Spleen (tissue), 11 donors: Measurements from ENCODE around the gene SAMD14. TPM values are rescaled to one million over a fixed set of nuclear protein-coding genes. Genes with fewer than 3 reads are reported as not detected.
A peak's percentile ranks its signal among the peaks of the same experiment; 100 is the strongest.

Experiments
- DNase-seq: peaks from one replicate; pipeline ENCODE4 v3.0.0-alpha.2; 2020
- H3K27ac ChIP-seq, 8 donors: fragments of 200-600 bp; sonication (generic) in 7 of 8; 1 replicate in 4 of 8; 2 replicates in 4 of 8; pipeline versions ENCODE4 v1.5.0 to v1.8.0; 2016 to 2021; ENCODE audit warnings: inconsistent platforms in 4 of 8, mild to moderate bottlenecking in 4 of 8, moderate library complexity in 1 of 8
- H3K27me3 ChIP-seq, 7 donors: fragments of 200-600 bp; sonication (generic) in 6 of 7; replicated peaks in 1 of 7; 1 replicate in 4 of 7; 2 replicates in 3 of 7; pipeline versions ENCODE4 v1.5.0 to v1.8.0; 2016 to 2021; ENCODE audit warnings: inconsistent platforms in 3 of 7, mild to moderate bottlenecking in 1 of 7
- H3K36me3 ChIP-seq, 6 donors: fragments of 200-600 bp; sonication (generic) in 5 of 6; 1 replicate in 4 of 6; 2 replicates in 2 of 6; pipeline versions ENCODE4 v1.5.0 to v1.8.0; 2016 to 2021; ENCODE audit warnings: inconsistent platforms in 2 of 6
- H3K4me1 ChIP-seq, 6 donors: fragments of 200-600 bp; sonication (generic) in 5 of 6; 1 replicate in 3 of 6; 2 replicates in 3 of 6; pipeline versions ENCODE4 v1.5.0 to v1.8.0; 2016 to 2021; ENCODE audit warnings: inconsistent platforms in 3 of 6
- H3K4me3 ChIP-seq, 8 donors: fragments of 200-600 bp; sonication (generic) in 7 of 8; 1 replicate in 4 of 8; 2 replicates in 4 of 8; pipeline versions ENCODE4 v1.5.0 to v1.8.0; 2016 to 2021; ENCODE audit warnings: inconsistent platforms in 4 of 8, mild to moderate bottlenecking in 4 of 8, moderate library complexity in 2 of 8
- H3K9me3 ChIP-seq, 8 donors: fragments of 200-600 bp; sonication (generic) in 7 of 8; 1 replicate in 4 of 8; 2 replicates in 4 of 8; pipeline versions ENCODE4 v1.5.0 to v1.8.0; 2016 to 2021; ENCODE audit warnings: inconsistent platforms in 4 of 8
- POLR2A ChIP-seq, 3 donors: fragments of 450-650 bp; IDR thresholded peaks; one replicate each; pipeline ENCODE4 v1.5.1; 2017; ENCODE audit warnings: antibody characterized with exemption in 3 of 3, mild to moderate bottlenecking in 1 of 3
- POLR2AphosphoS5 ChIP-seq, 3 donors: sonication (generic); formaldehyde crosslinking; IDR thresholded peaks; one replicate each; pipeline ENCODE4 v1.5.1; 2017; ENCODE audit warnings: antibody characterized with exemption in 3 of 3
- WGBS, 5 donors: extraction: QIAGEN DNeasy Blood & Tissue Kit in 3 of 5; methylation state at CpG; one replicate each; pipeline versions ENCODE4 v1.1.5 to v1.1.7; 2013 to 2018; 5-methylcytosine and 5-hydroxymethylcytosine counted together
- intact Hi-C: fragments of 100-400 bp; cut with DNase I; formaldehyde crosslinking; loops from one replicate; pipeline ENCODE4 v1.15.0; 2023; ENCODE audit warnings: low total_unique reads
- polyA plus RNA-seq, 3 donors: library from polyadenylated mRNA; stranded (reverse); fragments of 200-250 nt; gene quantifications; one replicate each; pipeline ENCODE4 v1.2.1, GENCODE V29; 2013
- total RNA-seq, 7 donors: library from RNA; depleted of rRNA in 3 of 7; stranded (reverse); fragments of >200 nt in 3 of 7; fragmentation: NEBNext Ultra II Directional in 4 of 7; extraction: Animal tissue kit (Norgen Biotek cat#: 25700) in 4 of 7; gene quantifications; one replicate each; pipeline versions ENCODE4 v1.1.0 to v1.2.1, GENCODE V29; 2016 to 2021
- TF ChIP-seq, protein P1 (sequence below), 11 experiments: fragments of 200-600 bp in 7 of 11; fragments of 450-650 bp in 4 of 11; sonication (generic) in 4 of 11; IDR thresholded peaks in 8 of 11; conservative IDR thresholded peaks in 3 of 11; 1 replicate in 7 of 11; 2 replicates in 4 of 11; pipeline versions ENCODE4 v1.4.0 to v1.8.0; 2016 to 2021; ENCODE audit warnings: antibody characterized with exemption in 11 of 11, inconsistent platforms in 4 of 11, mild to moderate bottlenecking in 1 of 11
- donor health status: healthy with polysubstance abuse.
- donor health status: DM: no; HTN: no; CAD: no; lungs with moderate emphysema.
- donor health status: DM: no; HTN: no; CAD: no.
- donor health status: Bipolar disorder and iron deficiency.
- donor health status: healthy.
- donor health status: DM: no; HTN: no; CAD: no.
- donor health status: DM: yes; HTN: yes; CAD: no.

Gene SAMD14
- total and polyA plus RNA-seq, 10 donors = 1.1 to 7.5 (median 2.1) TPM

DNA sequence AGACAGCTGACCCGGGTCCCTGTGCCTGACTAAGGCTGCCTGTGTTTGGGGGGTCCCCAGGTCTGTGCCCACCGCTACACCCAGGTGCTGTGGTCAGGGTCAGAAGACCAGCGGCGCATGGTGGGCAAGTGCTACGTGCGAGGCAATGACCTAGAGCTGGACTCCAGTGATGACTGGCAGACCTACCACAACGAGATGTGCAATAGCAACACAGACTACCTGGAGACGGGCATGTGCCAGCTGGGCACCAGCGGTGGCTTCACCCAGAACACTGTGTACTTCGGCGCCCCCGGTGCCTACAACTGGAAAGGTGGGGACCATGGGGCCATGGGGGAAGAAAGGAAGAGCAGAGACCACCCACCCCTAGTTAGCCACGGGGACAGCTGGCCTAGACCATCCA lies 62.0 kb downstream of the SAMD14 start:
- Histone ChIP-seq H3K36me3 (peaks cover 0 to 60% (median 15%) of the 10 kb centered on the region in 6 donors), H3K4me1 (peaks cover 0 to 25% (median 4%) of the 10 kb centered on the region in 6 donors), H3K9me3 (peaks cover 0 to 5% (median 0%) of the 10 kb centered on the region in 8 donors), H3K27me3 (no peaks in the 10 kb centered on the region), H3K4me3 (no peak overlapping the region), H3K27ac (no peak overlapping the region)
- intact Hi-C loops = no loop called here
- TF ChIP-seq POLR2AphosphoS5 (IDR thresholded peaks at IDR 0.05) (no peak), POLR2A (IDR thresholded peaks at IDR 0.05) (no peak)
- TF ChIP-seq, protein P1, sequence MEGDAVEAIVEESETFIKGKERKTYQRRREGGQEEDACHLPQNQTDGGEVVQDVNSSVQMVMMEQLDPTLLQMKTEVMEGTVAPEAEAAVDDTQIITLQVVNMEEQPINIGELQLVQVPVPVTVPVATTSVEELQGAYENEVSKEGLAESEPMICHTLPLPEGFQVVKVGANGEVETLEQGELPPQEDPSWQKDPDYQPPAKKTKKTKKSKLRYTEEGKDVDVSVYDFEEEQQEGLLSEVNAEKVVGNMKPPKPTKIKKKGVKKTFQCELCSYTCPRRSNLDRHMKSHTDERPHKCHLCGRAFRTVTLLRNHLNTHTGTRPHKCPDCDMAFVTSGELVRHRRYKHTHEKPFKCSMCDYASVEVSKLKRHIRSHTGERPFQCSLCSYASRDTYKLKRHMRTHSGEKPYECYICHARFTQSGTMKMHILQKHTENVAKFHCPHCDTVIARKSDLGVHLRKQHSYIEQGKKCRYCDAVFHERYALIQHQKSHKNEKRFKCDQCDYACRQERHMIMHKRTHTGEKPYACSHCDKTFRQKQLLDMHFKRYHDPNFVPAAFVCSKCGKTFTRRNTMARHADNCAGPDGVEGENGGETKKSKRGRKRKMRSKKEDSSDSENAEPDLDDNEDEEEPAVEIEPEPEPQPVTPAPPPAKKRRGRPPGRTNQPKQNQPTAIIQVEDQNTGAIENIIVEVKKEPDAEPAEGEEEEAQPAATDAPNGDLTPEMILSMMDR (IDR thresholded peaks at IDR 0.05 in 8 of 11, conservative IDR thresholded peaks at IDR 0.05 in 3 of 11) = no peak
- DNase-seq = peak; percentile 60
- 85 to 95% (median 95%) methylated on average over 12 to 13 of the region's 13 CpGs for WGBS, 5 donors

DNA sequence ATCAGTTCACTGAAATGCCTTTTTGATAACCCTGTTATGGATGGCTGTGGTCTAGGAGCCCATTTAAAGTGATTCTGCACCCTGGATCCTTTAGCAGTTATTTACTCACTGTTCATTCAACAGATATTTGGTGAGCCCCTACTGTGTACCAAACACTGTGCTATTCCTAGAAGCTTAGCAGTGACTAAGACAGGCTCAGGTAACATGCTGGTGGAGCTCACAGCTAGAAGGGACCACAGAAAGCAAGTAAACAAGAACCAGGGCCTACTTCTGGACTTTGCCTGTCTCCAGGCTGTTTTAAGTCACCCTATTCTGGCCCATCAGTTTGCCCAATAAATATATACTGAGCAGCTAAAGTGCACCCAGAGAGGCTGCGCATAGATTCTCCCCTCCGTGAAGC lies 63.0 kb downstream of the SAMD14 start:
- H3K9me3 ChIP-seq = peaks cover 0 to 5% (median 0%) of the 10 kb centered on the region in 8 donors
- peak overlapping the region in 2 of 8 donors; percentile 25 to 71 for H3K27ac ChIP-seq
- no peak overlapping the region for H3K4me3 ChIP-seq
- no peaks in the 10 kb centered on the region for H3K27me3 ChIP-seq
- intact Hi-C loops = no loop called here
- WGBS, 5 donors = 94 to 100% (median 98%) methylated on average over 2 of the region's 2 CpGs
- peaks cover 0 to 50% (median 13%) of the 10 kb centered on the region in 6 donors for H3K36me3 ChIP-seq
- no peak for DNase-seq
- peaks cover 0 to 35% (median 9%) of the 10 kb centered on the region in 6 donors for H3K4me1 ChIP-seq
- no peak for TF ChIP-seq POLR2AphosphoS5 (IDR thresholded peaks at IDR 0.05)
- TF ChIP-seq POLR2A (IDR thresholded peaks at IDR 0.05) = no peak
- TF ChIP-seq, protein P1 (IDR thresholded peaks at IDR 0.05 in 8 of 11, conservative IDR thresholded peaks at IDR 0.05 in 3 of 11) = no peak

DNA sequence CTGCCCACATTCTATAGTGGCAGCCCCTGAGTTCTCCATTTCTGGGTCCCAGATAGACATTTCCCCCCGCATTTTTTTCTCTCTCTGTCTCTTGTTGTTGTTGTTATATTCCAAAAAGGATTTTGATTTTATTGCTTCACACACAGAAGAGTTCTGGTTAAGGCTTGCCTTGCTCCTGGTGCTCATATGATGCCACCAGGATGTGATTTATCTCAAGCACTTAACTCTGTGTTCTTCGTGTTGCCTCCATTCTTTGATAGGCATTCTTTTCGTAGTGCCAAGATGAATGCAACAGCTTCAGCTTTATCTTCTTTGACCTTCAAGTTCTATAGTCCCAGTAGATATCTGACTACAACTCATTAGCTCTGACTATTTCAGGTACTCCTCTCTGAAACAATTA lies 64.9 kb downstream of the SAMD14 start:
- Histone ChIP-seq H3K27me3 (no peaks in the 10 kb centered on the region), H3K9me3 (no peaks in the 10 kb centered on the region), H3K36me3 (peaks cover 0 to 30% (median 2%) of the 10 kb centered on the region in 6 donors), H3K27ac (peak overlapping the region in 6 of 8 donors; percentile 46 to 88 (median 74)), H3K4me3 (no peak overlapping the region), H3K4me1 (peaks cover 2 to 53% (median 18%) of the 10 kb centered on the region in 6 donors)
- TF ChIP-seq POLR2AphosphoS5 (IDR thresholded peaks at IDR 0.05) (no peak), POLR2A (IDR thresholded peaks at IDR 0.05) (no peak)
- TF ChIP-seq, protein P1 (IDR thresholded peaks at IDR 0.05 in 8 of 11, conservative IDR thresholded peaks at IDR 0.05 in 3 of 11) = no peak
- WGBS, 5 donors = 52 to 71% (median 57%) methylated on average over 3 of the region's 3 CpGs
- no peak for DNase-seq
- intact Hi-C loops = no loop called here

DNA sequence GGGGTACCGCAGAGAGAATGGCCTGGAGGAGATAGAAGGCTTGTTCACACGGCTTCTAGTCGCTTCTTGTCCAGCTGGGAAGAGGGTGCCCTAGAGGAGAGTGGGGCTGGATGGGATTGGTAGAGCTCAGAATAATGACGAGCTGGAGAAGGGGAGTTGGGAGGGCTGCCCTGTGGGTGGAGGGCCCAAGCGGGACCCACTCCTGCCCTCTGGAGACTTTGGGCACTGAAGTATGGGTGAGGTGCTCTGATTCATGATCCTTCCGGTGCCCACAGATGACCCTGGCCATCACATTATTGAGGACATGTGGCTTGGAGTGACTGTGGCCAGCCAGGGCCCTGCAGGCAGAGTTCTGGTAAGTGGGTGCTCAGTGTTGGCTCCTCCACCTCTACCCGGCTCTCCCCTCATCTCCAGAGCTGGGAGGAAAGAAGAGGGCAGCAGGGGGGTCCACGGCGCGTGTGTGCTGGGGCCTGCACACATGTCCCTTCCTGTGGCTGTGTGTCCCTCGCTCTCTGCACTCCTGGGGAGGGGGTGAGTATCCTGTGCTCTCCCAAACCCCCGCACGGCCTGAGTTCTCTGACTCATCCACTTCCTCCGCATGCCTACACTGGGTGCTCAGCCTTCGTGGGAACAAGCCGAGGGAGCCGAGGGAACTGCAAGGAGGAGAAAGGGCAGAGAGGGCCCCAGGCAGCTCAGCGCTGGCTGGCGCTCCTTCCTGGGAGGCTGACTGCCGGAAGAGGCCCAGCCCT lies 65.5 kb downstream of the SAMD14 start:
- peaks cover 0 to 24% (median under 1%) of the 10 kb centered on the region in 6 donors for H3K36me3 ChIP-seq
- no peaks in the 10 kb centered on the region for H3K27me3 ChIP-seq
- H3K9me3 ChIP-seq = no peaks in the 10 kb centered on the region
- peaks cover 5 to 59% (median 24%) of the 10 kb centered on the region in 6 donors for H3K4me1 ChIP-seq
- H3K27ac ChIP-seq = peak overlapping the region; percentile 10 to 88 (median 67)
- TF ChIP-seq, protein P1 (IDR thresholded peaks at IDR 0.05 in 8 of 11, conservative IDR thresholded peaks at IDR 0.05 in 3 of 11) = no peak
- no peak for TF ChIP-seq POLR2A (IDR thresholded peaks at IDR 0.05)
- peak; percentile 55 to 64 (median 63) for TF ChIP-seq POLR2AphosphoS5 (IDR thresholded peaks at IDR 0.05)
- WGBS, 5 donors = 50 to 73% (median 63%) methylated on average over 10 to 20 of the region's 20 CpGs
- DNase-seq = peak; percentile 75
- intact Hi-C loops = no loop called here
- H3K4me3 ChIP-seq = no peak overlapping the region
